HG03432 (cell line): ENCODE results near the gene SRL.

Experiments
- ATAC-seq: cut with Tn5 transposase; IDR thresholded peaks from one replicate; pipeline ENCODE4 v1.9.1; 2021; ENCODE audit warnings: mild to moderate bottlenecking, moderate library complexity; ENCODE audit not compliant: unreplicated experiment

Gene SRL

DNA sequence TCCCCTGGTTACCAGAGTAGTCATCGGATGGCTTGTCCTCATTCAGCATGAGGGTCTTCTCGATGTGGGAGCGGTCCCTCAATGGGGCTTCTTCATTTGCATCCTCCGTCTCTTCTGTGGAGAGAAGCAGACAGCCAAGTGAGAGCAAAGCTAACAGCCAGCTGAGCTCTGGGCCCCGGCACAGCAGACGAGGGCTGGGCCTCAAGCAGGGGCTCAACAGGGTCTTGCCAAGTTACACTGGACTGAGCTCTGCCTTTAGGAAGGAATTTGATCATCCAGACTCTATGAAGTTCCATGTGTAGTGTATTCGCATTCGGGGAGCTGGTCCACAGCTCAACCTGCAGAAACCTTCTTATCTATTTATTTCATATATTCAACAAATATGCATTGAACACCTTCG is 37.4 kb downstream of the SRL start:
- ATAC-seq: no peak

DNA sequence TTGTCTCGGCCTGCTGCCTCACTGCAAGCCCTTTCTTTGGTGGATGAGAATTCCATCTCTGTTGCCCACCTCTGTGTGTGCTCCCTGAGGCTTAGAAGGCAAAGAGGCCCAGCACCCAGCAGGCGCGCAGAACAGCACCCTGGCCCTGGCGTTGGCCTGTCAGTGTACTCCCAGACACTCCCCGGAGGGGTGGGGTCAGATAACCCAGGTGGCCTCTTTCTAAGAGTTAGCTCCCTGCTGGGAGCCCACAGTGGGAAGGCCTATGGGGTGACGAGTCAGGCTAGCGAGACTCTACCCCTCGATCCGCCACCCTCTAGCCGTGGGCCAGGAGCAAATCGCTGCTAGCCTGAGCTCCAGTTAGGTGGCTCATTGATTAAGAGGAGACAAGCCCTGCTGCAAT is 38.1 kb downstream of the SRL start:
- ATAC-seq: no peak

DNA sequence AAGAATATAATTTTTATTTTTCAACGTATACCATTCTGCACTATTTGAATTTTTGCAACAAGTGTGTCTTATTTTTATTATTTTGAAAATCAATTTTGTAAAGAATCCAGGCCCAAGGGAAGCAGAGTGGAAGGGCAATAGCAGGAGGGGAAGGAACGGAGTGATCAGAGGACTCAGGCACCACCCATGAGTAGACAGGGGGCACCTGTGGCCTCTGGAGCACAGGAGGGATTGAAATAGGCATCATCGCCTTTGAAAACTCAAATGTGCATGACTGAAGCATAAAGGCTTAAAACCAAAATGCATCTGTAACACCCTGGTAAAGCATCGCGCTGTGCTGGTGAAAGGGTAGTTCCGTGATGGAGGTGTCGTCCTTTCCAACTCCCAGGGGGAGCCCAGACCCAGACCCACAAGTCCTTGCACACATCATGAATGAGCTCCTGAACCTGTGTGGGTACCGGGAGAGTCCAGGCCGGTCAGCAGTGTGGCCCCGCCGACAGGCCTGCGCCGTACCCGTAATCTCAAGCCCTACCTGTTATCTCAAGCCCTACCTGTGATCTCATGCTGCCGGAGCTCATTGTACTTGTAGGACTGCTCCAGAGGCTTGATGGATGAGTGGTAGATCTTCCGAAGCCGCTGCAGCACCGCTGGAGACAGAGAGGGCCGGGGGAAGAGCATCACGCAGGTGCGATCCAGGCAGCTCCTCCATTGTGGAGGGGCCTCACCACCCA is 39.1 kb downstream of the SRL start:
- ATAC-seq: no peak

DNA sequence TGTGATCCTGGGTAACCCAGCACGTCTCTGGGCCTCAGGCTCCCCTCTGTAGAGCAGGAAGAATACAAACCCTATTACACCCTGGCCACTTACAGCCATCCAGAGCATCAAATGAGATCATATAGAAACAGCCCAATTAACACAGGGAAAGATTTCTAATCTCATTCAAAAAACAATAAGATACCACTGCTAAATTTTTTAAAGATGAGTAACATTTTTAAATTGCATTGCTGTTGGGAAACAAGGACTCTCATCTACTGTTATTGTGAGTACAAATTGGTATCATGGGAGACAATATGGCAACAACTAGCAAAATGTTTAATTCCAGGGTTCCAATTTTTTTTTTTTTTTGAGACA is 41.1 kb downstream of the SRL start:
- no peak for ATAC-seq

DNA sequence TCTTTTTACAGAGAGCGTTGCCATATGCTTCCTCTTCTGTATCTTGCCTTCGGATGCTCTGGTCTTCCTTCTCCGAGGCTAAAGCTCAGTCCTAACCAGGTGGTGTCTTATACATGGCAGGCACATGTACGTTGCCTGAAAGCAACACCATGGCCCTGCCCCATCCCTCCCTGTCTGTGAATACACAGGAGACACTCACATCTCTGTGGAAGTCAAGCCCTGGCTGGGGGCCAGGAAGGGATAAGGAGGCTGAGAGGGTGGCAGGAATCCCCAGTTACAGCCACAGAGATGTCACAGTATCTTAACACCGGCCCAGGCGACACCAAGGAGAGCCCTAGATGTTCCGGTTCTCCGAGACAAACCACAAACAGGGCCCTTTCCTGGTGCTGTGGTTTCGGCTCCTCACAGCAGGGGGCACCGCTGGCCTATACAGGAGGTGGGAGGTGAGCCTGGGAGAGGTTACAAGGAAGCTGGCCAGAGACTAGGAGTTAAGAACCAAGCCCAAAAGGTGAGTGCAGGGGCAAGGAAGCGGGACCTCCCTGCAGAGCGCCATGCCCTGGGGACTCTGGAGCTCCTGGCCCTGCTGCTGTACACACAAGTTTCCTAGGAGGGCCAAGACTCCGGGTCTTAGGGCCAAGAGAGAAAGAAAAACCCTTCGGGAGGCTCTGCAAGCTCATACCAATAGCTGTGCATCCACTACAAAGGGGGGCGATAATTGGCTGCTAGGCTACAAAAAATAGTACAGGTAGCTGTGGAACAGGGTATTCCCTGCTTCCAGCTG is 41.7 kb downstream of the SRL start:
- ATAC-seq: no peak

DNA sequence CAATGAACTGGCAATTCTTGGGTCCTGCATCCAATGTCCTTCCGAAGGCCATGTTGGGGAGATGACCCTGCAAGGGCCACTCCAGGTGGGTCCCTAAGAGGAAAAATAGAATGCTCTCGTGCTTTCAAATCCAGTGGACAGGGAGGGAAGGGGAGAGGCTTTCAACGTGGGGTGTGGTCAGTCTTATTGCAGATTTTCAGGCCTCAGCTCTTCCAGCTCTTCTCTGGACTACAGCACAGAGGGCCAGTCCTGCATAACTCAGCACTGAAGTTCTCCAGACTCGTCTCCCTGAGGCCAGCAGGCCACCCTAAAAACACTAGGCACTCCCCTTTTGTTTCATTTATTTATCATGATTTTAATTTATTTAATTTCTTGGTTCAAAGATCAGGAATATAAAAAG is 43.1 kb downstream of the SRL start:
- no peak for ATAC-seq

DNA sequence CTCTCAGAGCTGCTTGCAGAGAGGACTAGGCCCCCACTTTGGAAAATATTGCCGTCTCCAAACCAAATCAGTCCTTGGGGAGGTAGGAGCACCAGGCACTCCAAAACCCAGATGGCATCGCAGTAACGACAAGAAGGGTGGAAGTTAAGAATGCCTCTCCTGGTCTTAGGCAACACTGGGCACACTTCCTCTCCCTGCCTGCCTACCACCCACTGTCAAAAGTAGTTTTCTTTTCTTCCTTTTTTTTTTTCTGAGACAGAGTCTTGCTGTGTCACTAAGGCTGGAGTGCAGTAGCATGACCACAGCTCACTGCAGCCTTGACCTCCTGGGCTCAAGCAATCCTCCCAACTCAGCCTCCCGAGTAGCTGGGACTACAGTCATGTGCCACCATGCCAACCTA is 47.2 kb downstream of the SRL start:
- no peak for ATAC-seq

DNA sequence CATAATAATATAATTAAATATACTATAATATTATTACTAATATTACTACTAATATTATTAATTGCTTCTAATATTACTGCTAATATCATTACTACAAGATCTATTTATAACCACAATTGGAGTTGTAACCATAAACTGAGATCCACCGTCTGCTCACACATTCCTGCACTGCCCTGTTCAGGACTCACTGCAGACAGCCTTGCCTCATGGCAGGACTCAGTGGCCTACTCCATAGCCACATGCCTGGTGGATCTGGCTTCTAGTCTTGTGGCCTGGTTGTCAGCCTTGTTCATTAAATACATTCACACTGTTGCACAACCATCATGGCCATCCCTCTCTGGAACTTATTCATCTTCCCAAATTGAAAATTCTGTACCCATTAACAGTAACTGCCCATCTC is 48.0 kb downstream of the SRL start:
- ATAC-seq: no peak

DNA sequence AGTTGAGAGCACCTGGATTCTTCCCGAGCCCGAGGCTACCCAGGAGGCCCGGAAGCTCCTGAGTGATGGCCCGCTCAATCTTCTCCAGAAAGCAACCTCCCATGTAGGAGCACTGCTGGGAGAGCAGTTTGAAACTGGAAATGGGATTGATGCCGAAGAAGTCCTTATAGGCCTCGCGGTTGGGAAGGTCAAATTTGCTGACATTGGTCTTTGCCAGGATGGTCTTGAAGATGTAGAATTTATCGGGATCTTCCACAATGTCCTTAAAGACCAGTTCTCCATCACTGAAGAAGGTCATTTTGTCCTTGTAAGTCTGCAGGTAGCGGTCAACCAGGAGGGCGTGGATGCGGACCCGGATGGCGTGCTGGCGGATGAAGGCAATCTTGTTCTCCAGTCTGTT is 49.7 kb downstream of the SRL start:
- ATAC-seq: no peak

DNA sequence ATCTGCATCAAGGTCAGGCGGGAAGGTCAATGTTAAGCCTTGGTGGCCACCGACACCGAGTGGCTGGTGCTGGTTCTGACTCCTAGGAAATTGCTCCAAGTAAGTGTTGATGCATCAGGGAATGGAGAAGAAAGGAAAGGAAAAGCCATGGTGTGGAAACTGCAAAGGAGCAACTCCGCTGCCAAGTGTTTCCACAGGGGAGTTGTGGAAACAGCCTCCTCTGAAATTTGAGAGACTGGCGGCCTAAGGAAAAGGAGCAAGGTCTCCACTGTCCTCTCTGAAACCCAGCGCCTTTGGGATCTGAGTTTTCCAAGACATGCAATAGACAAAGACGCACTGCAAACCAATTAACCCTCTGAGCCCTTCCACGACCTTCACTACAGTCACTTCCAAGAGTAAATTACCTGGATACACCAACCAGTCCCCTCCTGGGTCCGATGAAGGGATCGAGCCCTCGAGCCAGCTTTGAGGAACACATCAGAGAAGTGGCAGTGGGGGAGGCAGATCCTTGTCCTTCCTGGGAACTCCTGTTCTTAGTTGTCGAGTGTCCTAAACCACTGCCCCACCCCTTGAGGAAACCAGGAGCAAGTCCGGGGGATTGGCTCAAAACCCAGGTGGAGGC is 51.1 kb downstream of the SRL start:
- no peak for ATAC-seq

DNA sequence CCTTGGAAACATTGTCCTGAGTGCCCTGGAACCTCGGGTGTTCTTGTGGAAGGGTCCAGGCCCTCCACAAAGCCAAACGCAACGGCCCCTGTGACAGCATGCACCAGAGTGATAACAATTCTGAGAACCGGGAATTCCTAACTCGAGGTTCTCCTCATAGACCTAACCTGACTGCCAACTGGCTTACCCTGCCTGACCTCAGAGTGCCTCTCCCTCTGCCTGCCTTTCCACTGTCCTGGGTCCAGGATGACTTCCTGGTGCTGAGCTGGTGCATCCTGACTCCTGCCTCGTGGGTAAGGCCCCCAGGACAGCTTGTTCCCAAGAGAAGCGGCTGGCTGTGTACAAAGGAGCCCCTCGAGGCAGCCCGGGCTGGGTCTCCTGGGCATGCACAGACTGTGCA is 51.8 kb downstream of the SRL start:
- ATAC-seq: no peak

DNA sequence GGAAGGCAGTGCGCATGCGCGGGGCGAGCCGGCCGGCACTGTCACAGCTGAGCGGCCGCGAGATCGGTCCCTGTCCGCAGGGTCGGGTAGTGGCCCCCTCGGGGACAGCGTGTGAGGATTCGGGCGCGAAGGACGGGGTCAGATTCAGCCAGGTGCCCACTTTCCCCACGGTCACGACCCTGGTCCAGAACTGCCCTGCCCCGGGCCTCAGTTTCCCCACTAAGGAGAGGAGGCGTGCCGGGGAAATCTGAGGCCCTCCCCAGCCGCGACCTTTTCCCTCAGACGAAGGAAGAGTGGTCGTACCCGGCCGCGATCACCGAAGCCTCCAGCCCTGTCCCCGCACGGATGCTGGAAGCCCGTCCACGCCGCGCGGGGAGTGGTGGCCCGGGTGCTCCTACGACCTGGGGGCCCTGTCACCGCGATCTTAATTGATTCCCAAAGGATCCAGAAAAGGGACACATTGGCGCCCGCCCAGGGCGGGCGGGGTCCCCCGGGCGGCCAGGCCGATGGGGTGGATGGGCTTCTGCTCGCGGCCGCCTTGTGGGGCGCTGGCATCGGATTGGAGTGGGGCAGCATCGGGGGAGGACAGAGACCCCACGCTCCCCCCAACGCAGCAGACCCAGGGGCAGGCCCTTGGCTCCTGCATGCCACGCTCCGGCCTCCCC is 57.7 kb downstream of the SRL start:
- no peak for ATAC-seq

DNA sequence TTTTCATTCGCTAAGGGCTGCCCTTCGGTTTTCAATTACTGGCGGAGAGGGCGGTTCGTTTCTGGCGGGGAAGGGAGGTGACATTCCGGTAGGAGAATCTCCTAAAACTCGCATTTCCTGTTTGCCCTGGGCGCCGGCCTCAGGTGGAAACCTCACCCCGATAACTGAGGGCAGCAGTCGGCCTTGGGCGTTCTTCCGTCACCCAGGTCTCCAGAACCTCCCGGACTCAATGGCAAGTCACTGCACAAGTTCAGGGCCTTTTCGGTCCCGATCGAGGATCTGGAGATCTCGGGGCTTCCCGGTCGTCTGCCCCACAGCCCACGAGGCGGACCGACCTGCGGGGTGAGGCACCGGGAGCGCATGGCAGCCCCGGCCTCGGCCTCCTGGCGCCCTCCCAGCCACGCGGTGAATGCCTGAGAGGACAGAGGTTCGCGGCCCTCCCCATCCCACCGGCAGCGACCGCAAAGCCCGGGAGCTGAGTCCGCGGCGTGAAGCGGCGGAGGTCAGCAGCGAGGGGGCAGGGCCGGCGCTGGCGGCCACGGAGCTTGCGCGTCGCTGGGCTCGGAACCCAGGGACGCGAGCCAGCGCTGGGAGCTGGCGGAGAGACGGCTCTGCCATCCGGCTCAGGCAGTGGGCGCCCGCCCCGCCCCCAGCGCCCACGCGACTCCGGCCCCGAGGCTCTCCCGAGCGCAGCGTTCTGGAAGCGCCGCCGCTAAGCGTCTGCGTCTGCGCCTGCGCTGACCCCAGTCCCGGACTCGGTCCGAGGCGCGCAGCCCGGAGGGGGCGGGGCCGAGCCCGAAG is 58.4 kb downstream of the SRL start:
- peak; percentile 85 for ATAC-seq

DNA sequence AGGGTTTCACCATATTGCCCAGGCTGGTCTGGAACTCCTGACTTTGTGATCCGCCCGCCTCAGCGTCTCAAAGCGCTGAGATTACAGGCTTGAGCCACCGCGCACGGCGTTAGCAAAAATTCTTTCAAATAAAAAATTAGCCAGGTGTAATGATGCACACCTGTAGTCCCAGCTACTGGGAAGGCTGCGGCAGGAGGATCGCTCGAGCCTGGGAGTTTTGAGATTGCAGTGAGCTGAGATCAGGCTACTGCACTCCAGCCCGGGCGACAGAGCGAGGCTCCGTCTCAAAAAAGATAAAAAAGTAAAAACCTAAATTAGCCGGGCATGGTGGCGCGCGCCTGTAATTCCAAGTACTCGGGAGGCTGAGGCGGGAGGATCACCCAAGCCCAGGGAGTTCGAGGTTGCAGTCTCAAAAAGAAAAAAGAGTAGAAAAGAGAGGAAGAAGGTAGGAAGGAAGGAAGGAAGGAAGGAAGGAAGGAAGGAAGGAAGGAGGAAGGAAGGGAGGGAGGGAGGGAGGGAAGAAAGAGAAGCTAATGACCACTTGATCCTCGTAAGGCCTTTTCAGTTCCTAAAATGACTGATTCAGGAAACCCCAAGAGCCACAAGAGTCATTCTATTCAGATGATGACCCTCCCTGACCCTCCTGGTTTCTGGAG is 59.2 kb downstream of the SRL start:
- peak; percentile 26 for ATAC-seq

DNA sequence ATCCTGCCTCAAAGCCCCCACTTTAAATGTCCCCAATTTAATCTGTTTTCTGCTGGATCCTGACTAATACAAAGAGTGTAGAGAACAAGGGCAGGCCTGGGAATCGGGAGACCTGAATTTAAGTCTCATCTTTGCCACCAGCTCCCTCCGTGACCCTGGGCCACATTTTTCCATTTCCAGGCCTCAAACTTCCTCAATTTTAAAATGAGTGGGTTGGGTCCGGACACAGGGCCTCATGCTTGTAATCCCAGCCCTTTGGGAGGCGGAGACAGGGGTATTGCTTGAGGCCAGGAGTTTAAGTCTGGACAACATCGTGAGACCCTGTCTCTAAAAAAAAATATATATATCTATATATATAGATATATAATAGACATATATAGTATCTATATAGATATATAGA is 61.4 kb downstream of the SRL start:
- ATAC-seq: no peak

DNA sequence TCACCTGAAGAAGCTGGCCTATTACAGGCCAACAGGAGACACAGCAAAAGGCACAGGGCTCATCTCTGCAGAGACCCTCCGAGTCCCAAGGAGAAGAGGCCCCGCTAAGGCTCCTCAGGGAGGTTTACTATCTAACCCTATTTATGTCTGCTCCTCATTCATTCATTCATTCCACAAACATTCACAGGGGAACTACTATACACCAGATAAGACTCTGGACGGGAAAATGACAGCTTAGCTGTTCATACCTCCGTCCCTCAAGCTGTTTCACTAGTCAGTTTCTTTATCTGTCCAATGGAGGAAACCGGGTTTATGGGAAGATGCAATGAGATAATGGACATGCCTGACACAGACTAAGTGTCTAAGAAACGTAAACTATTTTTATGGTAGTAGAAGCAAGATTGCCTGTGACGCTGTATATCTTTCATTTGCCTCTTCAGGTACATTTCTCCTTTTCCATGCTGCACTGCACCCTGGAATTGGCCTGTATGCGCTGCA is 62.1 kb downstream of the SRL start:
- ATAC-seq: no peak

DNA sequence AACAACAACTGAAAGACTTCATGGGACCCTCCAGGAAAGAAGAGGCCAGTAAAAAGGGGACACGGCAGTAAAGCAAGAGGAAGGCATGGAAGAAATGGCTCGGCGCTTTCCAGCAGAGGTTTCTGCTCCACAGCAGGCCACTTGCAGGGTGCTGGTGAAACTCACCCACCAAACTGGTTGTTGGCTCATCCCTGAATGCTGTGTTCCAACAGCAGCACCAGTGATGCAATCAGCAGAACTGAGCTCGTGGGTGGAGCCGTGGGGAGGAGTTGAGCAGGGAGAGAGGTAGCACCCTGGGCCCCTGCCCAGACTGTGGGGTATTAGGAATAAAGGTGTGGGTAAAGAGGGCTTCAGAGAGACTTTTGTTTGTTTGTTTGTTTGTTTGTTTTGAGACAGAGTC is 62.9 kb downstream of the SRL start:
- ATAC-seq: no peak

DNA sequence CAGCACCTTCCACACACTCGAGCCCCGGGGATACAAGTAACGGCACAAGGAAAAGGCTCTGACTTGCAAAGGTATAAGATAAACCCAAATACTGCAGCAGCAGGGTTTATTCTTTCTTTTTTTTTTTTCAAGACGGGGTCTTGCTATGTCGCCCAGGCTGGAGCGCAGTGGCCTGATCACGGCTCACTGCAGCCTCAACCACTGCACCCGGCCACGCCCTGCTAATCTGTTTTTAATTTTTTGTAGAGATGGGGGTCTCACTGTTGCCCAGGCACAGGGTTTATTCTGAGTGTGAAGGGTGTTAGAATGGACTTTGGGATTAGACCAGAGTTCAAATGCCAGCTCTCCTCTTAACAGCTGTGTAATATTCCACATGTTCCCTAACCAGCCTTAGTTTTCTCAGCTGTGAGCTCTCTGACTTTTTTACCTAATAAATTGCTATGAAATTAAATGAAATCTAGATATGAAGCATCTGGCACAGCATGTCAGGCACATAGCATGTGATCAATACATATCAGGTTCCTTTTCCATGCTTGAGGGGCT is 63.3 kb downstream of the SRL start:
- ATAC-seq: no peak

DNA sequence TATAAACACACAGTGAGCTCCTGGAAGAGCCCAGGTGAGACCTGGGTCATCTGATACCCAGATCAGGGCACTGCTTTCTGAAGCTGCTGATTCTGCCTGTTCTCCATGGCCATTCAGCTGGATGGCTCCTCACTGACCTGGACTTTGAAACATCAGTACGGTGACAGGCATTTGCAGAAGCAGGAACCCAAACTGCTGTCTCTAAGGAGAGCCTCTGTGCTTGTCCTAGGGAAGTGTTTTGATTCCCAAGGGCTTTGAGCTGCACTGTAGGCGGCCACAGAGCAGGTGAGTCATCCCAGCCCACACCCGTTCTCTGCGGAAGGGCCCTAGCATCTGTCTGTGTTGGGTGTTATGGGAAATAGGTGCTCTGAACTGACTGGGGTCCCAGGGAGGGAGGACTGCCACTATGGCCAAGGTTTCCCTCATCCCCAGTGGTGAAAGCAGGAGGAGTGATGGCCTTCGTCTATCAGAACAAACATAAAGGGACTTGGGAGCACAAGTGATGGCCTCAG is 64.9 kb downstream of the SRL start:
- ATAC-seq: peak; percentile 76

DNA sequence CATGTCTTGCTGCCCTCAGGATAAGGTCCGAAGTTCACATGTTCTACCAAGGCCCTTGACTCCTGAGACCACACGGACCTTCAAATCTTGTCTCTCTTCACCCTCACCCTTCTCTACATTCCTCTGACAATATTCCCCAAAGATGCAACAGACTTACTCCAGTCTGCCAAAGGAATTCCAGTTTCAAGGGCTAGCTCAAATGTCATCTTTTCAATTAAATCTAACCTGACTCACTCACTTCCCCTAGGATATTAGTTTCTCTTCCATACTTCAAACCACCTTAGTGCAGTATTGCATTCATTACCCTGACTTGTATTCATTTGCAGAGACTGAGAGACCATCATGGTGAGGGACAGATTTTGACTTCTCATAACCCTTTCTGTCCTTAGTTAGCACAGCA is 66.0 kb downstream of the SRL start:
- ATAC-seq: no peak
